GM12878 (cell line): Measurements from ENCODE around the gene ECT2. TPM values are rescaled to one million over a fixed set of nuclear protein-coding genes. Genes with fewer than 3 reads are reported as not detected.

Experiments used
- ATAC-seq: fragments of 200-7000 bp; cut with Tn5 transposase; 3 replicates; pipeline ENCODE4 v1.9.1; 2020; ENCODE audit warnings: mild to moderate bottlenecking, moderate library complexity
- BruUV-seq: library from RNA; stranded (reverse); fragments of 400-500 nt; replicated peaks from 2 replicates; lab custom pipeline; 2021; lab: Mats Ljungman, UMichigan
- CTCF ChIA-PET: fragments of 300-600 bp; sonication (Branson Sonifier 250); formaldehyde crosslinking; extraction: SDS; loops from one replicate; lab custom pipeline; 2021; ENCODE audit warnings: inconsistent platforms; lab: Yijun Ruan, JAX
- POLR2A ChIA-PET: fragments of 350-600 bp; formaldehyde crosslinking; extraction: SDS; loops from one replicate; lab custom pipeline; 2021; ENCODE audit warnings: inconsistent platforms; lab: Charles Lee
- RAD21 ChIA-PET: fragments of 300-600 bp; sonication (Branson Sonifier 250); formaldehyde crosslinking; loops from one replicate; lab custom pipeline; 2023; ENCODE audit warnings: antibody characterized with exemption; ENCODE audit not compliant: unreplicated experiment; lab: Charles Lee
- SMC1A ChIA-PET: fragments of 300-600 bp; sonication (Branson Sonifier 250); formaldehyde crosslinking; loops from one replicate; lab custom pipeline; 2023; ENCODE audit not compliant: unreplicated experiment, uncharacterized antibody; lab: Charles Lee
- DNase-seq: peaks from one replicate; pipeline ENCODE4 v3.0.0-alpha.2; 2011; ENCODE audit warnings: low read depth, low spot score
- FAIRE-seq: peaks from 3 replicates; lab custom pipeline; 2011; peaks lifted over from hg19 to GRCh38; lab: Jason Lieb, UNC
- H2AFZ ChIP-seq: 2 replicates; pipeline ENCODE4 v1.6.0; 2011; ENCODE audit warnings: low read depth, low read length, control low read depth; ENCODE audit not compliant: control insufficient read depth
- H3K27ac ChIP-seq: 2 replicates; pipeline ENCODE4 v1.5.1; 2011; ENCODE audit warnings: control low read depth; ENCODE audit not compliant: control insufficient read depth, insufficient read depth
- H3K27me3 ChIP-seq, 2 experiments: replicated peaks in 1 of 2; 2 replicates each; pipeline versions ENCODE4 v1.6.0 to v1.6.1; 2011; ENCODE audit warnings: low read length in 1 of 2; ENCODE audit not compliant: control insufficient read depth in 2 of 2, insufficient read depth in 2 of 2
- H3K36me3 ChIP-seq, 2 experiments: 2 replicates each; pipeline ENCODE4 v1.5.1; 2011; ENCODE audit warnings: low read length in 1 of 2; ENCODE audit not compliant: control insufficient read depth in 2 of 2, insufficient read depth in 2 of 2
- H3K4me1 ChIP-seq: 2 replicates; pipeline ENCODE4 v1.6.1; 2011; ENCODE audit warnings: mild to moderate bottlenecking, low read length, moderate library complexity, mixed read lengths; ENCODE audit not compliant: control insufficient read depth, insufficient read depth
- H3K4me2 ChIP-seq: 2 replicates; pipeline ENCODE4 v1.6.0; 2011; ENCODE audit warnings: control low read depth; ENCODE audit not compliant: control insufficient read depth, insufficient read depth
- H3K4me3 ChIP-seq: fragments of 200-600 bp; sonication (generic); 2 replicates; pipeline ENCODE4 v1.5.1; 2016
- H3K79me2 ChIP-seq: 2 replicates; pipeline ENCODE4 v1.6.0; 2011; ENCODE audit warnings: low read length; ENCODE audit not compliant: control insufficient read depth, insufficient read depth
- H3K9ac ChIP-seq: 2 replicates; pipeline ENCODE4 v1.8.0; 2011; ENCODE audit warnings: low read length, control low read depth, mixed read lengths; ENCODE audit not compliant: control insufficient read depth, insufficient read depth
- H3K9me3 ChIP-seq: replicated peaks from 3 replicates; pipeline ENCODE4 v1.5.1; 2011; ENCODE audit warnings: mild to moderate bottlenecking, low read length; ENCODE audit not compliant: control insufficient read depth, insufficient read depth
- H4K20me1 ChIP-seq: 2 replicates; pipeline ENCODE4 v1.6.0; 2011; ENCODE audit not compliant: control insufficient read depth, insufficient read depth
- BCL11A ChIP-seq: IDR thresholded peaks from 2 replicates; pipeline ENCODE4 v1.6.1; 2011; ENCODE audit warnings: low read depth, low read length
- E2F8 ChIP-seq: fragments of 450-650 bp; IDR thresholded peaks from 2 replicates; pipeline ENCODE4 v1.6.1; 2018; ENCODE audit warnings: mild to moderate bottlenecking, low read depth, moderate library complexity; ENCODE audit not compliant: partially characterized antibody
- EP300 ChIP-seq, 2 experiments: fragments of 150-350 bp in 1 of 2; IDR thresholded peaks; 2 replicates each; pipeline ENCODE4 v1.6.1; 2011 to 2012; ENCODE audit warnings: low read depth in 2 of 2, low read length in 2 of 2, borderline replicate concordance in 1 of 2, improper control_type of control experiment in 1 of 2, inconsistent platforms in 1 of 2; ENCODE audit not compliant: control insufficient read depth in 1 of 2
- HDAC6 ChIP-seq: fragments of 200-600 bp; sonication (generic); IDR thresholded peaks from one replicate; pipeline ENCODE4 v1.8.0; 2017; ENCODE audit warnings: antibody characterized with exemption; ENCODE audit not compliant: unreplicated experiment
- MEF2B ChIP-seq: fragments of 450-650 bp; IDR thresholded peaks from 2 replicates; pipeline ENCODE4 v1.6.1; 2018; ENCODE audit warnings: mild to moderate bottlenecking, moderate library complexity; ENCODE audit not compliant: partially characterized antibody, poor library complexity, severe bottlenecking
- RELA ChIP-seq: fragments of 450-650 bp; IDR thresholded peaks from 2 replicates; pipeline ENCODE4 v1.8.0; 2014; ENCODE audit warnings: borderline replicate concordance; ENCODE audit not compliant: partially characterized antibody
- TCF12 ChIP-seq: IDR thresholded peaks from 2 replicates; pipeline ENCODE4 v1.6.1; 2011; ENCODE audit warnings: low read depth, mild to moderate bottlenecking, low read length
- WGBS: methylation state at CpG from one replicate; pipeline ENCODE4 v1.1.6; 2016; ENCODE audit warnings: low lambda C conversion rate; ENCODE audit not compliant: insufficient replicate concordance, insufficient coverage; ENCODE audit errors: missing lambda C conversion rate; 5-methylcytosine and 5-hydroxymethylcytosine counted together
- in situ Hi-C: fragments of 300-500 bp; cut with MboI; formaldehyde crosslinking; loops from 9 replicates; pipeline ENCODE4 v1.14.3; 2018; ENCODE audit warnings: mixed read lengths
- intact Hi-C: fragments of 100-400 bp; cut with micrococcal nuclease; formaldehyde crosslinking; loops from one replicate; pipeline ENCODE4 v1.14.2; 2022; ENCODE audit not compliant: unreplicated experiment
- polyA plus RNA-seq, 11 experiments: library from polyadenylated mRNA; depleted of rRNA in 4 of 11; unstranded in 6 of 11; stranded (reverse) in 5 of 11; fragments of >200 nt; fragmentation: Nextera tagmentation in 4 of 11; fragmentation: Illumina TruSeq in 1 of 11; extraction: Ambion mirVana in 4 of 11; extraction: Trizol in 1 of 11; gene quantifications; 1 replicate in 1 of 11; 2 replicates in 10 of 11; pipeline versions ENCODE4 v1.2.1 to v1.2.3, GENCODE V29; 2011 to 2016; ENCODE audit warnings: inconsistent platforms in 2 of 11, missing spikeins in 2 of 11, low read depth in 1 of 11
- total RNA-seq, 4 experiments: library from RNA; depleted of rRNA in 3 of 4; stranded (reverse); fragments of >200 nt in 3 of 4; fragmentation: Illumina TruSeq in 1 of 4; extraction: Trizol in 1 of 4; gene quantifications; 2 replicates each; pipeline versions ENCODE4 v1.2.1 to v1.2.3, GENCODE V29; 2013 to 2021

Gene ECT2
- total and polyA plus RNA-seq, 10 of the 15 experiments (the other 5 are each of a cell fraction or from before 2014, with no cell fraction given), result 21.5 to 47.8 (median 38.2) TPM

DNA sequence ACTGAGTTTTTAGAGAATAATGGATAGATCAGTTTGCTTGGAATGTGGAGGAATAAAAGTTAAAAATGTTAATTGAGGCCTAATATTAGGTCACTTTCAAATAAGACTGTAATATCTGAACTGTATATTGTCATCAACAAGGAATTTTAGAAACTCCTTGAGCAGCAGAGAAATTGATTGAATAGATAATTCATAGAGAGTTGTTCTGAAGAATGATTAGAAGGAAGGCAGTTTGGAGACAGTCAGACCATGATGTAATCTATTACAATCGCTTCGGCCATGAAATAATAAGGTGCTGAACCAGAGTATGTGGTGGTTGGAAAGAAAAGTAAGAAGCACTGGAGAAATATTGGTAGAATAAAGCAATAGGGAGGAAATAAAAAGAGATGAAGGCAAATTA lies 15.7 kb downstream of the ECT2 start:
- TF ChIP-seq HDAC6 (no peak), RELA (no peak), BCL11A (no peak), EP300 (IDR thresholded peaks at IDR 0.05; ENCODE audit: borderline replicate concordance in 1 of 2, control insufficient read depth in 1 of 2, low read depth in 2 of 2, low read length in 2 of 2) (no peak), E2F8 (no peak), MEF2B (no peak), TCF12 (no peak)
- ChIA-PET RAD21 (no interaction called here), CTCF (no interaction called here), POLR2A (no interaction called here), SMC1A (no interaction called here)
- BruUV-seq, result no TSS peak
- H3K9ac ChIP-seq, result no peak overlapping the region
- H3K79me2 ChIP-seq, result no peaks in the 10 kb centered on the region
- ATAC-seq (no peak), DNase-seq (no peak), FAIRE-seq (no peak)
- intact Hi-C loops (no loop called here), in situ Hi-C loops (no loop called here)
- H3K36me3 ChIP-seq, result peaks cover 0 to 27% of the 10 kb centered on the region in 2 experiments; a peak in 2 of 4 replicates
- H3K9me3 ChIP-seq, result no peaks in the 10 kb centered on the region
- no peak overlapping the region for H3K27ac ChIP-seq
- no peak overlapping the region for H2AFZ ChIP-seq
- WGBS, result 95% methylated on average over 2 of the region's 2 CpGs
- no peak overlapping the region for H3K4me2 ChIP-seq
- H4K20me1 ChIP-seq, result no peaks in the 10 kb centered on the region
- no peaks in the 10 kb centered on the region for H3K27me3 ChIP-seq
- H3K4me3 ChIP-seq, result no peak overlapping the region
- H3K4me1 ChIP-seq, result no peaks in the 10 kb centered on the region
